Ectodermal cell (in vitro differentiated cells): Measurements from ENCODE around the gene C1QA.
A peak's percentile ranks its signal among the peaks of the same experiment; 100 is the strongest.
"Not testable (repeated sequence)": the region's sequence is repeated elsewhere in the genome, so short reads cannot be mapped to it uniquely, and the experiment has no call there.

ENCODE experiments used
- H3K27ac ChIP-seq: 2 replicates; pipeline ENCODE4 v1.7.0; 2013; ENCODE audit warnings: mild to moderate bottlenecking, low read depth, low read length; ENCODE audit not compliant: insufficient read depth, poor library complexity, severe bottlenecking
- H3K27me3 ChIP-seq: 2 replicates; pipeline ENCODE4 v1.7.0; 2013; ENCODE audit warnings: mild to moderate bottlenecking, low read length; ENCODE audit not compliant: insufficient read depth, control insufficient read depth, poor library complexity, severe bottlenecking
- H3K36me3 ChIP-seq: one replicate; pipeline ENCODE4 v1.7.0; 2013; ENCODE audit warnings: low read length; ENCODE audit not compliant: control insufficient read depth, insufficient read depth
- H3K4me1 ChIP-seq: one replicate; pipeline ENCODE4 v1.7.0; 2013; ENCODE audit warnings: low read length; ENCODE audit not compliant: control insufficient read depth, insufficient read depth
- H3K4me3 ChIP-seq: 2 replicates; pipeline ENCODE4 v1.7.0; 2013; ENCODE audit warnings: low read depth, low read length, control low read depth; ENCODE audit not compliant: insufficient read depth
- H3K9me3 ChIP-seq: 2 replicates; pipeline ENCODE4 v1.7.0; 2013; ENCODE audit warnings: mild to moderate bottlenecking, low read length, moderate library complexity; ENCODE audit not compliant: control insufficient read depth
- WGBS, 2 experiments: methylation state at CpG; one replicate each; pipeline ENCODE4 v1.1.7; 2013; ENCODE audit warnings: missing lambda C conversion rate in 2 of 2; 5-methylcytosine and 5-hydroxymethylcytosine counted together

Gene C1QA

GRCh38 chr1:22671999-22672398, 35.6 kb downstream of the C1QA start:
- Histone ChIP-seq H3K4me1 (peaks cover 13% of the 10 kb centered on the region), H3K36me3 (no peaks in the 10 kb centered on the region), H3K9me3 (no peaks in the 10 kb centered on the region), H3K27me3 (no peaks in the 10 kb centered on the region), H3K27ac (no peak overlapping the region), H3K4me3 (no peak overlapping the region)
- WGBS, 2 experiments, result 94 to 96% methylated on average over 4 of the region's 4 CpGs

- H3K4me1 ChIP-seq, result peaks cover 23% of the 10 kb centered on the region
- H3K27me3 ChIP-seq, result no peaks in the 10 kb centered on the region
- no peaks in the 10 kb centered on the region for H3K36me3 ChIP-seq
- H3K9me3 ChIP-seq, result no peaks in the 10 kb centered on the region
- WGBS, 2 experiments, result 10 to 19% methylated on average over 16 to 17 of the region's 17 CpGs
- peak overlapping the region; percentile 77 for H3K27ac ChIP-seq
- no peak overlapping the region for H3K4me3 ChIP-seq
Measured at GRCh38 chr1:22673486-22674409, 37.3 kb downstream of the C1QA start.

- Histone ChIP-seq H3K36me3 (no peaks in the 10 kb centered on the region), H3K4me1 (peaks cover 23% of the 10 kb centered on the region), H3K27me3 (no peaks in the 10 kb centered on the region), H3K27ac (no peak overlapping the region), H3K4me3 (no peak overlapping the region), H3K9me3 (no peaks in the 10 kb centered on the region)
- 60 to 67% methylated on average over 1 of the region's 1 CpG for WGBS, 2 experiments
Measured at GRCh38 chr1:22674410-22674749, 38.0 kb downstream of the C1QA start.

GRCh38 chr1:22676151-22676550, 39.7 kb downstream of the C1QA start:
- H3K27ac ChIP-seq, H3K4me3 ChIP-seq, H3K27me3 ChIP-seq, H3K9me3 ChIP-seq, H3K36me3 ChIP-seq: not testable (repeated sequence)
- WGBS, 2 experiments, result 92 to 94% methylated on average over 15 of the region's 15 CpGs
- H3K4me1 ChIP-seq, result peaks cover 26% of the 10 kb centered on the region

GRCh38 chr1:22676916-22677583, 40.6 kb downstream of the C1QA start:
- H3K4me3 ChIP-seq, result no peak overlapping the region
- no peak overlapping the region for H3K27ac ChIP-seq
- H3K9me3 ChIP-seq, result no peaks in the 10 kb centered on the region
- no peaks in the 10 kb centered on the region for H3K27me3 ChIP-seq
- peaks cover 26% of the 10 kb centered on the region for H3K4me1 ChIP-seq
- no peaks in the 10 kb centered on the region for H3K36me3 ChIP-seq
- 74 to 80% methylated on average over 37 of the region's 37 CpGs for WGBS, 2 experiments

- H3K9me3 ChIP-seq, result no peaks in the 10 kb centered on the region
- no peaks in the 10 kb centered on the region for H3K36me3 ChIP-seq
- no peak overlapping the region for H3K4me3 ChIP-seq
- no peak overlapping the region for H3K27ac ChIP-seq
- H3K27me3 ChIP-seq, result no peaks in the 10 kb centered on the region
- WGBS, 2 experiments, result 87% methylated on average over 13 of the region's 13 CpGs
- H3K4me1 ChIP-seq, result peaks cover 21% of the 10 kb centered on the region
Measured at GRCh38 chr1:22677931-22678896, 41.8 kb downstream of the C1QA start.

- no peaks in the 10 kb centered on the region for H3K9me3 ChIP-seq
- no peaks in the 10 kb centered on the region for H3K27me3 ChIP-seq
- H3K4me3 ChIP-seq, result no peak overlapping the region
- no peak overlapping the region for H3K27ac ChIP-seq
- no peaks in the 10 kb centered on the region for H3K36me3 ChIP-seq
- WGBS, 2 experiments, result 87 to 90% methylated on average over 9 of the region's 9 CpGs
- peaks cover 28% of the 10 kb centered on the region for H3K4me1 ChIP-seq
Measured at GRCh38 chr1:22680726-22681125, 44.3 kb downstream of the C1QA start.

GRCh38 chr1:22681556-22682276, 45.3 kb downstream of the C1QA start:
- H3K27ac ChIP-seq, result no peak overlapping the region
- H3K27me3 ChIP-seq, result no peaks in the 10 kb centered on the region
- H3K4me1 ChIP-seq, result peaks cover 32% of the 10 kb centered on the region
- 93 to 94% methylated on average over 15 of the region's 15 CpGs for WGBS, 2 experiments
- H3K9me3 ChIP-seq, result no peaks in the 10 kb centered on the region
- no peaks in the 10 kb centered on the region for H3K36me3 ChIP-seq
- no peak overlapping the region for H3K4me3 ChIP-seq

- peaks cover 20% of the 10 kb centered on the region for H3K4me1 ChIP-seq
- no peaks in the 10 kb centered on the region for H3K9me3 ChIP-seq
- 100% methylated on average over 1 of the region's 1 CpG for WGBS, 2 experiments
- no peak overlapping the region for H3K27ac ChIP-seq
- no peaks in the 10 kb centered on the region for H3K27me3 ChIP-seq
- H3K36me3 ChIP-seq, result no peaks in the 10 kb centered on the region
- H3K4me3 ChIP-seq, result no peak overlapping the region
Measured at GRCh38 chr1:22683547-22683946, 47.1 kb downstream of the C1QA start.
